ENCODE results near the gene HOXB13.

The HOXB13 gene

GRCh38 chr17:48748718-48749566 lies 20.4 kb upstream of the HOXB13 start:
- DNase-seq, result no peak

- DNase-seq, result no peak
Observed at GRCh38 chr17:48747445-48748363, 19.2 kb upstream of the HOXB13 start.

GRCh38 chr17:48746916-48747444 lies 18.4 kb upstream of the HOXB13 start:
- no peak for DNase-seq

- DNase-seq, result no peak
Observed at GRCh38 chr17:48745381-48746275, 17.1 kb upstream of the HOXB13 start.

GRCh38 chr17:48740537-48740936 lies 12.0 kb upstream of the HOXB13 start:
- DNase-seq, result no peak

GRCh38 chr17:48738803-48739526 lies 10.4 kb upstream of the HOXB13 start:
- no peak for DNase-seq

GRCh38 chr17:48738424-48738802 lies 9.9 kb upstream of the HOXB13 start:
- no peak for DNase-seq

GRCh38 chr17:48737330-48738043 lies 8.9 kb upstream of the HOXB13 start:
- no peak for DNase-seq

GRCh38 chr17:48735062-48735351 lies 6.5 kb upstream of the HOXB13 start:
- no peak for DNase-seq

- DNase-seq, result no peak
Observed at GRCh38 chr17:48734333-48735061, 5.9 kb upstream of the HOXB13 start.

- DNase-seq, result no peak
Observed at GRCh38 chr17:48733632-48734328, 5.2 kb upstream of the HOXB13 start.

- DNase-seq, result no peak
Observed at GRCh38 chr17:48732688-48733629, 4.4 kb upstream of the HOXB13 start.

- no peak for DNase-seq
Observed at GRCh38 chr17:48731355-48731754, 2.8 kb upstream of the HOXB13 start.

GRCh38 chr17:48730240-48730550 lies 1.6 kb upstream of the HOXB13 start:
- no peak for DNase-seq

GRCh38 chr17:48729335-48730239 lies 1.0 kb upstream of the HOXB13 start:
- no peak for DNase-seq

GRCh38 chr17:48727415-48728175 lies 955 bp downstream of the HOXB13 start:
- no peak for DNase-seq

- DNase-seq, result no peak
Observed at GRCh38 chr17:48726916-48727286, 1.6 kb downstream of the HOXB13 start.

Data from DMS 273 treated with DMSO at 0.1 percent for 48 hours (cell line).